ENCODE measurements around the gene FABP1.

The FABP1 gene

GRCh38 chr2:88077080-88077479 is 50.8 kb downstream of the FABP1 start:
- DNase-seq, result no peak

- no peak for DNase-seq
Measured at GRCh38 chr2:88074854-88075292, 53.0 kb downstream of the FABP1 start.

- no peak for DNase-seq
Measured at GRCh38 chr2:88074150-88074549, 53.7 kb downstream of the FABP1 start.

Measured in activated naive CD4-positive, alpha-beta T cell (primary cell).